Astrocyte of the cerebellum (primary cell): Measurements from ENCODE around the gene RARB.

Experiments used
- DNase-seq: peaks from one replicate; pipeline ENCODE4 v3.0.0-alpha.2; 2011; ENCODE audit warnings: low read depth
- H3K4me3 ChIP-seq: 2 replicates; pipeline ENCODE4 v1.5.1; 2011; ENCODE audit warnings: mild to moderate bottlenecking, low read depth, low read length, moderate library complexity
- in situ Hi-C: cut with HindIII; loops from 2 replicates; pipeline ENCODE4 v1.10.0; 2017; ENCODE audit warnings: low sequenced_read_pairs
- TF ChIP-seq, protein P1 (sequence below): IDR thresholded peaks from 2 replicates; pipeline ENCODE4 v1.5.1; 2012; ENCODE audit warnings: low read length, low read depth, moderate library complexity, mild to moderate bottlenecking; ENCODE audit errors: missing control alignments

The RARB gene

DNA sequence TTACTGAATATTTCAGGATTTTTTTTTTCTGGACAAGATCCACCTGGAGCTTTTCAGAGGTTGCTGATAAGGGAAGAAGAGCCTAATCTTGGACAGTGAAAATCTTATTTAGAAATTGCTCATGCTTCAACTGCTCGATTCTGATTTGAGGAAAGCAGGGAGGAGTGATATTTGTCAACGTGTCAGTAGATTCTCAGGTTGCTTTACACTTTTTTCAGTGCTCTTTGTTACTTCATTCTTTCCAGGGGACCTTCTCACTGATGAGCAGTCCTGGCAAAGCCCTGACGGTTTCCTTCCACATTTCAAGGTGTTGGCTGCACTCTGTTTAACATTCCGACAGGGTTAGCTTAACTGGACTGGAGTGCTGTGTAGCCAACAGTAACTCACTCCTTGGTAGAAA lies 24.1 kb upstream of the RARB start:
- no peak for DNase-seq
- H3K4me3 ChIP-seq = no peak overlapping the region
- TF ChIP-seq, protein P1, sequence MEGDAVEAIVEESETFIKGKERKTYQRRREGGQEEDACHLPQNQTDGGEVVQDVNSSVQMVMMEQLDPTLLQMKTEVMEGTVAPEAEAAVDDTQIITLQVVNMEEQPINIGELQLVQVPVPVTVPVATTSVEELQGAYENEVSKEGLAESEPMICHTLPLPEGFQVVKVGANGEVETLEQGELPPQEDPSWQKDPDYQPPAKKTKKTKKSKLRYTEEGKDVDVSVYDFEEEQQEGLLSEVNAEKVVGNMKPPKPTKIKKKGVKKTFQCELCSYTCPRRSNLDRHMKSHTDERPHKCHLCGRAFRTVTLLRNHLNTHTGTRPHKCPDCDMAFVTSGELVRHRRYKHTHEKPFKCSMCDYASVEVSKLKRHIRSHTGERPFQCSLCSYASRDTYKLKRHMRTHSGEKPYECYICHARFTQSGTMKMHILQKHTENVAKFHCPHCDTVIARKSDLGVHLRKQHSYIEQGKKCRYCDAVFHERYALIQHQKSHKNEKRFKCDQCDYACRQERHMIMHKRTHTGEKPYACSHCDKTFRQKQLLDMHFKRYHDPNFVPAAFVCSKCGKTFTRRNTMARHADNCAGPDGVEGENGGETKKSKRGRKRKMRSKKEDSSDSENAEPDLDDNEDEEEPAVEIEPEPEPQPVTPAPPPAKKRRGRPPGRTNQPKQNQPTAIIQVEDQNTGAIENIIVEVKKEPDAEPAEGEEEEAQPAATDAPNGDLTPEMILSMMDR = no peak
- in situ Hi-C loops = no loop called here

DNA sequence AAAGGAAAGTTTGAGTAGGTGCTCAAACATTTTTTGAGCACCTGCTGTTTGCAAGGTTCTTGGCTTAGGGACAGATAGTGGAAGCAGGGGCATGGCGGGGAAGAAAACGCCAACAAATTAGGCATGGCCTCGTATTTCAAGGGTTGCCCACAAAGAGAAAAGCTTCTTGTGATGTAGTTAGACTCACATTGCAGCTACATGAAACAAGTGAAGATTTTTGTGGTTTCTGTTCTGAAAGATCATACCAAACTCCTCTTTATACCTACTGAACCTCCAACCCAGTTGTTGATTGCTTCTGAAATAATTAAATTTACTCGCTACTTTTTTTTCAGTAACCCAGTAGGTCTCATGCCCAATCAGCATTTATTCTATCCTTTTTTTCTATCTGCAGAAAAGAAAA lies 23.5 kb upstream of the RARB start:
- no peak overlapping the region for H3K4me3 ChIP-seq
- in situ Hi-C loops = no loop called here
- TF ChIP-seq, protein P1 = no peak
- DNase-seq = no peak

DNA sequence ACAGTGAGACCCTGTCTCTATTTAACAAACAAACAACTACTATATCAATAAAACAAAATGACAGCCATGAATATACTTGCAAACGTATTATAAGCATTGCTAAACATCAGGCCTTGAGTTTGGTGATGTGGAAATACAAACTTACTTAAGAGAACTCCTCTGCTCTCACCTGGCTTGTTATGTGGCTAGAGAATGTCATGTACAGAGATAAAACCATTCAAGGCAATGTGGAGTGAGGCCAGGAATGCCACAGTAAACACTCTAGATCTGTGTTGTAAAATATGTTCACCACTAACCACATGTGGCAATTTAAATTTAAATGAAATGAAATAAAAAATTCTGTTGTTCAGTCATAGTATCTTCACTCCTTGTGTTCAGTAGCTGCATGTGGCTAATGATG lies 22.7 kb upstream of the RARB start:
- TF ChIP-seq, protein P1 = no peak
- DNase-seq = no peak
- in situ Hi-C loops = no loop called here

DNA sequence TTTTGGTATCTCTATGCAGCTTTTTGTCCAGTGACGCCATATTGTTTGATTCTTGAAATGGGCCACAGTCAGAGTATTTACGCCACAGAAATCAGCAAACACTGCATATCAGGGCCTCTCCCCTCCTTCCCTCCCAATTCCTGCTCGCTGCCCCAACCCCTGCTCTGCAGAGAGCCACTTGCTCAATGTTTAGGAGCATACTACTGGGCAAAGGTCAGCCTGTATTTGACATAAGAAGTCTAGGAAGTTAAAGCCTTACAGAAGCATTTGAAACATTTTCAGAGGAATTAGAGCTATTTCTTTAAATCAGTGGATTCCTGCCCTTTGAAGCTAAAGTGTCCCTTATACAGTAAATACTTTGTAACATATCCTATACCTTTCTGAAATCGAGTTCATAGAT lies 17.4 kb upstream of the RARB start:
- DNase-seq = no peak
- no peak overlapping the region for H3K4me3 ChIP-seq
- in situ Hi-C loops = no loop called here
- TF ChIP-seq, protein P1 = no peak

More for the DNA sequence above, 22.7 kb upstream of the RARB start:
- no peak overlapping the region for H3K4me3 ChIP-seq

DNA sequence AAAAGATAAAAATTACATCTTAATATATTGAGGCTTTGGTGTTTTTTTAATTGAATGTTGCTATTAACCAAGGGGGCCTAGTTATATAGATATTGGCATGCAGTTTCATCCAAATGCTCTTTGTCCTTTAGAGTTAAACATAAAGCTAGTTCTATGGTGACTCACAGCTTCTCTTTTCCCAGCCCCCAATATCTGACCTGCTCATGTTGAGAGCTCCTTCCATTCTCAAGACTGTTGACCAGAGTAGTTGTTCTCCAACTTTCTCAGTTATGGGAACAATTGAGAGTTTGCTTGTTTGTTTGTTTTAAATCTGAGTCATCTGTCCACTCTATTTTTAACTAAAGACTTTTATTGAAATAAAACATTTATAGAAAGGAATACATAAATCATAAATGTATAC lies 15.8 kb upstream of the RARB start:
- no peak for DNase-seq
- in situ Hi-C loops = no loop called here
- TF ChIP-seq, protein P1 = no peak

DNA sequence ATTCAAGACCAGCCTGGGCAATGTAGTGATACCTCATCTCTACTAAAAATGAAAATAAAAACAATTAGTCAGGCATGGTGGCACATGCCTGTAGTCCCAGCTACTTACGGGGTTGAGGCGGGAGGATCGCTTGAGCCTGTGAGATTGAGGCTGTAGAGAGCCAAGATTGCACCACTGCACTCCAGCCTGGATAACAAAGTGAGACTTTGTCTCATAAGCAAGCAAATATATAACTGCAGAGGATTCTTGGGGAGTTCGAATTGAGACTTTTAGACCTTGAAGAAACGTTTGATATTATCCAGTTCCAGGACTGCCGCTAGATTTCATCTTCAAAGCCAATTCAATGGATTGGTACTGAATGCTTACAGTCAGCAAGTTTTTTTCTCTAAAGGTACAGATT lies 11.9 kb upstream of the RARB start:
- TF ChIP-seq, protein P1 = no peak
- DNase-seq = no peak
- in situ Hi-C loops = no loop called here
- H3K4me3 ChIP-seq = no peak overlapping the region

More for the DNA sequence above, 15.8 kb upstream of the RARB start:
- no peak overlapping the region for H3K4me3 ChIP-seq

DNA sequence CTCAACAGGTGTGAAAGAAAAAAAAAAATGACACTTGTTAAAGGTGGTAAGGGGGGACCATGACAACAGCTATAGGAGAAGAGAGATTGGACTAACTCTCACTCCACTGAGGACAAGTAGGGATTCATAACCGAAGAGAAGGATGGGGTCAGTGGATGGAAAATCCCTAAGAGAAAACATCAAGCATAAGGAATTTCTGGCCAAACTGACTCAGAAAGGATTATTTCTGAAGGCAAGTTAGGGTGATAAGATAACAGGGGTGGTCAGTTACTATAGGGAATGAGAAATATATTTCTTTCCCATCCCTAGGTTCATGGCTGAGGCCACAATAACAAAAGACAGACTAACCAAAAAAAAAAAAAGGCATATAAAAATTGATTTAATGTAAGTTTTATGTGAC lies 9.5 kb upstream of the RARB start:
- H3K4me3 ChIP-seq = no peak overlapping the region
- TF ChIP-seq, protein P1 = no peak
- no peak for DNase-seq
- in situ Hi-C loops = no loop called here
